GM23338 (cell line): ENCODE results near the gene NUP98.

ENCODE experiments used
- CTCF ChIP-seq, 2 experiments: fragments of 200-600 bp in 1 of 2; sonication (generic) in 1 of 2; conservative IDR thresholded peaks; 2 replicates each; pipeline versions ENCODE4 v1.5.1 to v1.6.1; 2016 to 2017; ENCODE audit warnings: antibody characterized with exemption in 2 of 2, low read depth in 2 of 2, mild to moderate bottlenecking in 2 of 2, moderate library complexity in 1 of 2
- EZH2 ChIP-seq: fragments of 200-600 bp; sonication (generic); IDR thresholded peaks from one replicate; pipeline ENCODE4 v1.8.0; 2017; ENCODE audit warnings: antibody characterized with exemption, mild to moderate bottlenecking, low read depth; ENCODE audit not compliant: unreplicated experiment

DNA sequence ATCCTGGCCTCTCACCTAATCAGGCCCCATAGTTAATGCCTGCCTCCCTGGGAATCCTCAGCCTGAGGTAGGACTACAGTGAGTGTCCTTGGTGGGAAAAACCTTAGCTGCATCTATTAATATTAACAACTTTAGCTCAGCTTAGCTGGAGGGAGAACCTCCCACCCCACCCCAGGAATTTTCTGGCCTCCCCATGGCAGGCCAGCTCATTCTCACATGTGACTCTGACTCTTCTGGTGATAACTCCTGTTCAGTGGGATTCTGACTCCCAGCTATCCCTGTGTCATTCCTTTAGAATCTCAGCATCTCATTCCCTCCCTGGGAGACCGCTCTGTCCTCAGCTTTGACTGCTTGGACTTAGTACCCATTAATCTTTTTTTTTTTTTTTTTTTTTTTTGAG is 170.1 kb downstream of the NUP98 start:
- TF ChIP-seq EZH2, result no peak
- TF ChIP-seq CTCF (conservative IDR thresholded peaks at IDR 0.05; ENCODE audit: low read depth in 2 of 2), result no peak
